Uterus (tissue), 4 donors: ENCODE data around the gene CCDC188. TPM values are rescaled to one million over a fixed set of nuclear protein-coding genes. Genes with fewer than 3 reads are reported as not detected.

ENCODE experiments used
- DNase-seq, 2 donors: peaks; one replicate each; pipeline ENCODE4 v3.0.0-alpha.2; 2019 to 2020
- H3K27ac ChIP-seq, 2 donors: fragments of 200-600 bp; sonication (generic); 1 replicate in 1 of 2; 2 replicates in 1 of 2; pipeline ENCODE4 v1.5.1; 2016 to 2018
- H3K27me3 ChIP-seq, 2 donors: fragments of 200-600 bp; sonication (generic); one replicate each; pipeline ENCODE4 v1.5.1; 2018 to 2019; ENCODE audit warnings: control low read depth in 1 of 2
- H3K36me3 ChIP-seq, 2 donors: fragments of 200-600 bp; sonication (generic); one replicate each; pipeline ENCODE4 v1.5.1; 2019; ENCODE audit warnings: control low read depth in 1 of 2
- H3K4me1 ChIP-seq, 2 donors: fragments of 200-600 bp; sonication (generic); one replicate each; pipeline ENCODE4 v1.5.1; 2018 to 2019; ENCODE audit warnings: control low read depth in 1 of 2
- H3K4me3 ChIP-seq, 2 donors: fragments of 200-600 bp; sonication (generic); 1 replicate in 1 of 2; 2 replicates in 1 of 2; pipeline ENCODE4 v1.5.1; 2018 to 2019; ENCODE audit warnings: mild to moderate bottlenecking in 1 of 2
- H3K9me3 ChIP-seq, 2 donors: fragments of 200-600 bp; sonication (generic); one replicate each; pipeline ENCODE4 v1.5.1; 2019; ENCODE audit warnings: control low read depth in 1 of 2
- POLR2A ChIP-seq, 2 donors: fragments of 450-650 bp; IDR thresholded peaks; one replicate each; pipeline ENCODE4 v1.6.1; 2016; ENCODE audit warnings: antibody characterized with exemption in 2 of 2, mild to moderate bottlenecking in 1 of 2, moderate library complexity in 1 of 2
- intact Hi-C: fragments of 100-400 bp; cut with DNase I; formaldehyde crosslinking; loops from one replicate; pipeline ENCODE4 v1.15.1; 2023; ENCODE audit warnings: low total_unique reads
- total RNA-seq, 4 donors: library from RNA; depleted of rRNA in 3 of 4; stranded (reverse); fragments of >200 nt in 3 of 4; gene quantifications; one replicate each; pipeline versions ENCODE4 v1.1.0 to v1.2.4, GENCODE V29; 2014 to 2023
- TF ChIP-seq, protein P1 (sequence below), 4 experiments: fragments of 200-600 bp in 2 of 4; fragments of 450-650 bp in 2 of 4; sonication (generic) in 2 of 4; IDR thresholded peaks; one replicate each; pipeline ENCODE4 v1.5.1; 2016 to 2019; ENCODE audit warnings: antibody characterized with exemption in 4 of 4, mild to moderate bottlenecking in 2 of 4, moderate library complexity in 1 of 4
- donor health status: DM: yes; HTN: yes; CAD: no.

Gene CCDC188
- total RNA-seq, 4 donors from 2014 or later = 2.7 to 4.3 TPM; not detected in 2

DNA sequence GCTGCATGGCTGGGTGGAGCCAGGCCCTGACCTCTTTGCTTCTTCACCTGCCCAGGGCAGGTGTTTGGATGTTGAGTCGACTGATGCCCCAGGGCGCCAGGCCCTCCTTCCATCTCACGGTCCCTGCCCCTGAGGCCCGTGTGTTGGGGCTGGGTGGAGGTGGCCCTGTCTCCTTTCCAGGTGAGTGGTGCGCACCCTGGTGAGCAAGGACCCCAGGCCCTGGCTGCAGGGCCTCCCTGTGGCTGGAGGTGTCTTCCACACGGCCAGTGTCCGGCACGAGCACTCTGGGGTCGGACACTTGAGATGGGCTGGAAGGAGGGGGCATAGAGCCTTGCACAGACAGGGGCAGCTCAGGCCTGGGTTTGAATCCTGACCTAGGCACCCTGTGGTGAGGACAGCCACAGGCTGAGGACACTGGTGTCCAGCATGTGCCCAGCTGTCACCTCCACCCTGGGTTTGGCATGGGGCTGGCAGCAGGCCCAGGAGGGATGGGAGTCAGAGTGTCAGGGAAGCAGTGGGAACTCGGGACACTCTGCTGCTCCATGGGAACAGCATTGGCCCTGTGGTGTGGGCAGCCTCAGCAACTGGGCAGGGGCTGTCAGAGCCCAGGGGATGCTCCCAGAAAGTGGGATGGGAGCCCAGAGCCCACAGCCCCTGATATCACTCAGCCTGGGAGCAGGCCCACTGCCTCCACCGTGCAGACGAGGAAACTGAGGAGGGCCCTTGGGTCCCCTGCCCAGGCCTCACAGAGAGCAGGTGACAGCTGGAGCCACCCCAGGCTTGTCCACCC is 37.1 kb upstream of the CCDC188 start:
- H3K4me1 ChIP-seq = no peaks in the 10 kb centered on the region
- H3K36me3 ChIP-seq = no peaks in the 10 kb centered on the region
- H3K27me3 ChIP-seq = no peaks in the 10 kb centered on the region
- DNase-seq = no peak
- TF ChIP-seq, protein P1, sequence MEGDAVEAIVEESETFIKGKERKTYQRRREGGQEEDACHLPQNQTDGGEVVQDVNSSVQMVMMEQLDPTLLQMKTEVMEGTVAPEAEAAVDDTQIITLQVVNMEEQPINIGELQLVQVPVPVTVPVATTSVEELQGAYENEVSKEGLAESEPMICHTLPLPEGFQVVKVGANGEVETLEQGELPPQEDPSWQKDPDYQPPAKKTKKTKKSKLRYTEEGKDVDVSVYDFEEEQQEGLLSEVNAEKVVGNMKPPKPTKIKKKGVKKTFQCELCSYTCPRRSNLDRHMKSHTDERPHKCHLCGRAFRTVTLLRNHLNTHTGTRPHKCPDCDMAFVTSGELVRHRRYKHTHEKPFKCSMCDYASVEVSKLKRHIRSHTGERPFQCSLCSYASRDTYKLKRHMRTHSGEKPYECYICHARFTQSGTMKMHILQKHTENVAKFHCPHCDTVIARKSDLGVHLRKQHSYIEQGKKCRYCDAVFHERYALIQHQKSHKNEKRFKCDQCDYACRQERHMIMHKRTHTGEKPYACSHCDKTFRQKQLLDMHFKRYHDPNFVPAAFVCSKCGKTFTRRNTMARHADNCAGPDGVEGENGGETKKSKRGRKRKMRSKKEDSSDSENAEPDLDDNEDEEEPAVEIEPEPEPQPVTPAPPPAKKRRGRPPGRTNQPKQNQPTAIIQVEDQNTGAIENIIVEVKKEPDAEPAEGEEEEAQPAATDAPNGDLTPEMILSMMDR (IDR thresholded peaks at IDR 0.05) = no peak
- TF ChIP-seq POLR2A (IDR thresholded peaks at IDR 0.05) = no peak
- intact Hi-C loops = no loop called here
- H3K27ac ChIP-seq = no peak overlapping the region
- H3K4me3 ChIP-seq = no peak overlapping the region
- H3K9me3 ChIP-seq = no peaks in the 10 kb centered on the region

DNA sequence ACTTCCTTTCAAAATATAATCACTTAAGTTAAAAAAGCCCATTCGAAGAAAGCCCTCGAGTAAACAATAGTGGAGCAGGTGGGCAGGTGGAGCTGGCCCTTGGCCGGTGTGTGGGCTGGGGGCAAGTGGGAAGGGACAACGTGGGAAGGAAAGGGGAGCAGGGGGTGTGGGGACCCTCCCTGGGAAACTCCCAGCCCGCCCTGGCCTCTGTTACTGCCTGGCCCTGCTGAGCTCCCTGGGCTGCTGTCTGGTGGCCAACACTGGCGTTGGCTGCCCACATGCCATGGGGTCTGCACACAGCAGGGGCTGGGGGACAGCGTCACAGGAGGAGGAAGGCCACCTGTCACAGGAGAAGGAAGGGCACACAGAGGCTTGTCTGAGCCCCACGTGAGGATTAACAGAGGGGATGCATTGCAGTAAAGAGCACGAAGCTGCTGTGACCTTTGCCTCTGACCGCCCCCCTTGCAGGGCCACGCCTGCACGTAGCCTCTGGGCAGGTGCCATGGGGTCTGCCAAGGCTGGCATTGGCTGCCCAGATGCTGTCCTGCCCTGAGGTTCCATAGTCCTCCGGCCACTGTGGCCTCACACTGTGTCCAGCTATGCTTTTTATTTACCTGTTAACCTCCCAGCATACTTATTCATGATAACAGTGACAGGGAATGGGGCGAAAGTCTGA is 36.2 kb upstream of the CCDC188 start:
- Histone ChIP-seq H3K4me1 (no peaks in the 10 kb centered on the region), H3K9me3 (no peaks in the 10 kb centered on the region), H3K36me3 (no peaks in the 10 kb centered on the region), H3K27me3 (no peaks in the 10 kb centered on the region), H3K4me3 (no peak overlapping the region), H3K27ac (no peak overlapping the region)
- no peak for DNase-seq
- no peak for TF ChIP-seq POLR2A (IDR thresholded peaks at IDR 0.05)
- TF ChIP-seq, protein P1 (IDR thresholded peaks at IDR 0.05) = no peak
- intact Hi-C loops = no loop called here

DNA sequence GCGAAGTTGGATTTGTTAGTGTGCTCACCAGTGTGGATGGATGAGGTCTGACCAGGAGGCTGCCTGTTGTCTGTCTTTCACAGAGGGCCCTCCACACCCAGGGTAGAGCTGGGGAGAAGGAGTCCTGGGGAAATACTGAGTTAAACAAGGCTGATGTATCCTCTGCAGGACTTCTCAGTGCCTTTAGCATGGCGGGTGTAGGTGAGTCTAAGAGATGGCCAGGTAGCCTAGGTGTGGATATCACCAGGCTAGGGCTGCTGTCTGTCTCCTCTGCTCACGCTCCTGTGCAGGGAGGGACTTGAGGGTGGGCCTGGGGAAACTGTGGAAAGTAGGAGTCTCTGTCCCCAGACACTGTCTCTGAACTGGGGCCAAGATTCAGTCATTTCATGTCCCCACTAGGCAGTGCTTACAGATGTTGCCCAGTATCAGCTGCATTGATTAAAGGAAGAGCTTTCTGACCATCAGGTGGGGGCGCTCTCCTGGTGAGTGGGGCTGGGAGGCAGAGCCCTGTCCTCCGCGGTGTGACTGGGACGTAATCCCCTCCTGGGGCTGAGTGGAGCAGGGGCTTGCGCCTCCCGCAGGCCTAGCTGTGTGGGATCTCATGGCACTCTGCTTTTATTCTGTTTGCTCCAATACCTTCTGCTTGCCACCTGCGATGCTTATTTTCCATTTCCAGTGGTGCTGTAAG is 35.5 kb upstream of the CCDC188 start:
- Histone ChIP-seq H3K27ac (no peak overlapping the region), H3K4me3 (no peak overlapping the region), H3K9me3 (no peaks in the 10 kb centered on the region), H3K4me1 (no peaks in the 10 kb centered on the region), H3K27me3 (no peaks in the 10 kb centered on the region), H3K36me3 (no peaks in the 10 kb centered on the region)
- no peak for TF ChIP-seq POLR2A (IDR thresholded peaks at IDR 0.05)
- TF ChIP-seq, protein P1 (IDR thresholded peaks at IDR 0.05) = no peak
- intact Hi-C loops = no loop called here
- DNase-seq = no peak

DNA sequence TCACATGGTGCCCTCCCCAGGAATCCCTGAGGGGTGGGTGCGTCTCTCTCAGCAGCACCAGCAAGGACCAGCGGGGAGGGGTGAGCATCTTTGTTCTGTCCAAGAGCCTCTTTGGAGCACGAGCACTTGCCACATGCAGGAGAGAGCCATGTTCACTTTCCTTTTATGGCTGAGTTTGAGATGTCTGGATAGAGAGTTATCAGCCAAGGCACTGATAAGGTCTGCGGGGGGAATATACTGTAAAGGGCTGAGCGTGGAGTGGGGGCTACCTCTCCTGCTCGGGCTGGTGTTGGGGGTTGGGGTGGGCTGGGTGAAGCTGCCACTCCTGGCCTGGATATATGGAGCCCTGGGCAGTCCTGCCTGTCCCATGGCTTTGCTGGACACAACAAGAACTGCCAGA is 34.9 kb upstream of the CCDC188 start:
- Histone ChIP-seq H3K27ac (no peak overlapping the region), H3K9me3 (no peaks in the 10 kb centered on the region), H3K27me3 (no peaks in the 10 kb centered on the region), H3K4me3 (no peak overlapping the region), H3K4me1 (no peaks in the 10 kb centered on the region), H3K36me3 (no peaks in the 10 kb centered on the region)
- TF ChIP-seq, protein P1 (IDR thresholded peaks at IDR 0.05) = no peak
- TF ChIP-seq POLR2A (IDR thresholded peaks at IDR 0.05) = no peak
- intact Hi-C loops = no loop called here
- no peak for DNase-seq
